Esophagus squamous epithelium (tissue), 5 donors: Measurements from ENCODE around the gene HBEGF. TPM values are rescaled to one million over a fixed set of nuclear protein-coding genes. Genes with fewer than 3 reads are reported as not detected.

Experiments used
- DNase-seq: peaks from one replicate; lab custom pipeline; 2025; lab: John Stamatoyannopoulos, UW
- H3K27ac ChIP-seq, 4 donors: fragments of 200-600 bp; sonication (generic); one replicate each; pipeline ENCODE4 v1.5.1; 2016 to 2019; ENCODE audit warnings: mild to moderate bottlenecking in 1 of 4
- H3K27me3 ChIP-seq, 4 donors: fragments of 200-600 bp; sonication (generic); 1 replicate in 3 of 4; 2 replicates in 1 of 4; pipeline versions ENCODE4 v1.5.1 to v1.6.0; 2017 to 2021; ENCODE audit warnings: antibody characterized with exemption in 1 of 4
- H3K36me3 ChIP-seq, 3 donors: fragments of 200-600 bp; sonication (generic); one replicate each; pipeline ENCODE4 v1.5.1; 2016 to 2019
- H3K4me1 ChIP-seq, 3 donors: fragments of 200-600 bp; sonication (generic); one replicate each; pipeline ENCODE4 v1.5.1; 2017 to 2019
- H3K4me3 ChIP-seq, 4 donors: fragments of 200-600 bp; sonication (generic); 1 replicate in 3 of 4; 2 replicates in 1 of 4; pipeline ENCODE4 v1.5.1; 2016 to 2019; ENCODE audit warnings: mild to moderate bottlenecking in 2 of 4, moderate library complexity in 1 of 4
- H3K9me3 ChIP-seq, 3 donors: fragments of 200-600 bp; sonication (generic); one replicate each; pipeline ENCODE4 v1.5.1; 2016 to 2019
- CTCF ChIP-seq, 6 experiments: fragments of 450-650 bp in 4 of 6; fragments of 200-600 bp in 2 of 6; sonication (generic) in 2 of 6; IDR thresholded peaks; one replicate each; pipeline ENCODE4 v1.5.1; 2016 to 2019; ENCODE audit warnings: antibody characterized with exemption in 6 of 6, mild to moderate bottlenecking in 4 of 6, moderate library complexity in 4 of 6
- POLR2A ChIP-seq, 4 donors: fragments of 450-650 bp; IDR thresholded peaks; one replicate each; pipeline ENCODE4 v1.6.1; 2017; ENCODE audit warnings: antibody characterized with exemption in 4 of 4, mild to moderate bottlenecking in 4 of 4, moderate library complexity in 3 of 4
- WGBS, 2 donors: methylation state at CpG; one replicate each; pipeline ENCODE4 v1.1.5; 2018; 5-methylcytosine and 5-hydroxymethylcytosine counted together
- intact Hi-C: fragments of 100-400 bp; cut with DNase I; formaldehyde crosslinking; loops from one replicate; pipeline ENCODE4 v1.15.0; 2022
- total RNA-seq, 4 donors: library from RNA; depleted of rRNA; stranded (reverse); fragments of >200 nt; gene quantifications; one replicate each; pipeline ENCODE4 v1.1.0, GENCODE V29; 2016
- donor health status: DM: yes; HTN: yes; CAD: no.

Gene HBEGF
- total RNA-seq, 4 donors from 2014 or later: 24.6 to 72.4 (median 42.1) TPM

DNA sequence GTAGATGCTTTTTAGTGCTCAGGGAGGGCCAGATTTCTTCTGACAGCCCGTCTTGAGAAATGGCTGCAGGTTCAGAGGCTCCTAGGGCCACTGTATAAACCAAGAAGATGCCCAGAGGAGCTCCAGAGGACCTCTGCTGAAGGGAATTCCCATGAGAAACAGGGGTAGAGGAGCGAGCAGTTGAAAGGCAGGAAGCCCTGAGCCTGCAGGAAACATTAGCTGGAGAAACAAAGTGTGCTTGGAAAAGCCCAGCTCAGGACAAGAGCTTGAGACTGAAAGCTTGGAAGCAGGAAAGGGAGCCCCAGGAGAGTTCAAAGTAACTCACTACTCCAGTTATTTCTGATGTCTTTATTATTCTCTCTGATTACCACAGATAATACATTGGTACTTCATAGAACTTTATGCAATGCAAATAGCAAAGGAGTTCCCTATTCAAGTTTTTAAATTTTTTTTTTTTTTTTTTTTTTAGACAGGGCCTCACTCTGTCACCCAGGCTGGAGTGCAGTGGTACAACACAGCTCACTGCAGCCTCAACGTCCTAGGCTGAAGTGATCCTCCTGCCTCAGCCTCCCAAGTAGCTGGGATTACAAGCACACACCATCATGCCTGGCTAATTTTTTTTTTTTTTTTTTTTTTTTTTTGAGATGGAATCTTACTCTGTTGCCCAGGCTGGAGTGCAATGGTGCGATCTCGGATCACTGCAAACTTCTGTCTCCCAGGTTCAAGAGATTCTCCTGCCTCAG, 16.5 kb downstream of the HBEGF start:
- H3K9me3 ChIP-seq: no peaks in the 10 kb centered on the region
- DNase-seq: no peak
- intact Hi-C loops: no loop called here
- H3K4me3 ChIP-seq: no peak overlapping the region
- H3K27me3 ChIP-seq: no peaks in the 10 kb centered on the region
- H3K27ac ChIP-seq: peak overlapping the region in 1 of 4 donors; percentile 46
- peaks cover 4 to 34% (median 15%) of the 10 kb centered on the region in 3 donors for H3K36me3 ChIP-seq
- no peak for TF ChIP-seq POLR2A (IDR thresholded peaks at IDR 0.05)
- TF ChIP-seq CTCF (IDR thresholded peaks at IDR 0.05): no peak
- 56 to 69% methylated on average over 3 of the region's 5 CpGs for whole genome bisulfite sequencing, 2 donors
- H3K4me1 ChIP-seq: peaks cover 0 to 26% (median 10%) of the 10 kb centered on the region in 3 donors

GRCh38 chr5:140328036-140328764, 18.2 kb downstream of the HBEGF start:
- peaks cover 13 to 44% (median 27%) of the 10 kb centered on the region in 3 donors for H3K4me1 ChIP-seq
- no peak for DNase-seq

DNA sequence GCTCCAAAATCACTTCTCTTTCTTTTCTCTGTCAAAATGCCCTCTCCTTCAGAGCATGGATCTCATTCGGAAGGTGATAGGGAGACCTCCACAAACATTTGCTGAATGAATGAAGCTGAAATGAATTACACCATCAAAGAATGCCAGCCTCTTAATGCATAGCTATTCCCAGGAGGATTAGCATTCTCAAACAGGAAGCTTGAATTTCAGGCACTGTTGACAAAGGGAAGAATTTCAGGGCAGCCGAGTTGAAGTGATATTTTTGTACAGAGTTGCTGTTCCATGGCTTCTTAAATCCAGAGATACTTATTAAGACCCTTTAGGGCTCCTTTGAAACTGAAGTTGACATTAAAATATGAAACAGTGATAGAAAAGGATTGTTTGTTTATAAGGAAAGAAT, 18.8 kb downstream of the HBEGF start:
- Histone ChIP-seq H3K4me1 (peaks cover 19 to 50% (median 33%) of the 10 kb centered on the region in 3 donors), H3K4me3 (no peak overlapping the region), H3K9me3 (no peaks in the 10 kb centered on the region), H3K36me3 (peaks cover 2 to 11% (median 5%) of the 10 kb centered on the region in 3 donors), H3K27me3 (no peaks in the 10 kb centered on the region), H3K27ac (no peak overlapping the region)
- 42% methylated on average over 2 of the region's 2 CpGs for WGBS, 2 donors
- no peak for TF ChIP-seq POLR2A (IDR thresholded peaks at IDR 0.05)
- TF ChIP-seq CTCF (IDR thresholded peaks at IDR 0.05): no peak
- intact Hi-C loops: no loop called here
- DNase-seq: no peak

More at GRCh38 chr5:140328036-140328764, 18.2 kb downstream of the HBEGF start:
- H3K27me3 ChIP-seq: no peaks in the 10 kb centered on the region
- intact Hi-C loops: no loop called here
- H3K36me3 ChIP-seq: peaks cover 4 to 17% (median 11%) of the 10 kb centered on the region in 3 donors
- H3K4me3 ChIP-seq: no peak overlapping the region
- no peaks in the 10 kb centered on the region for H3K9me3 ChIP-seq
- 80 to 86% methylated on average over 8 of the region's 8 CpGs for WGBS, 2 donors
- H3K27ac ChIP-seq: no peak overlapping the region
- TF ChIP-seq CTCF (IDR thresholded peaks at IDR 0.05) (no peak), POLR2A (IDR thresholded peaks at IDR 0.05) (no peak)

DNA sequence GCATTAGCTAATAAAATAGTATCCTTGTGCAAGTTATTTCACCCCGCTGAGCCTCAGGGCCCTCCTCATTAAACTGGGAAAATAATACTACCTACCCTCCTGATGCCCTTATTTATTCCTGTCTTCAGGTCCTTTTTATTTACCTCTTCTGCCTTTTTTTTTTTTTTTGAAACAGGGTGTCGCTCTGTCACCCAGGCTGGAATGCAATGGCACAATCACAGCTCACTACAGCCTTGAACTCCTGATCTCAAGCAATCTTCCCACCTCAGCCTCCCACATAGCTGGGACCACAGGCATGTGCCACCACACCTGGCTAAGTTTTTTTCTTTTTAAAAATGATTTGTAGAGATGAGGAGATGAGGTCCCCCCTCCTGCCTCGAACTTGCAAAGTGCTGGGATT, 20.9 kb downstream of the HBEGF start:
- Histone ChIP-seq H3K36me3 (no peaks in the 10 kb centered on the region), H3K4me1 (peaks cover 26 to 66% (median 44%) of the 10 kb centered on the region in 3 donors), H3K4me3 (no peak overlapping the region), H3K27ac (no peak overlapping the region), H3K27me3 (no peaks in the 10 kb centered on the region), H3K9me3 (no peaks in the 10 kb centered on the region)
- no peak for DNase-seq
- intact Hi-C loops: no loop called here
- no peak for TF ChIP-seq CTCF (IDR thresholded peaks at IDR 0.05)
- no peak for TF ChIP-seq POLR2A (IDR thresholded peaks at IDR 0.05)
- WGBS, 2 donors: 92 to 99% methylated on average over 3 of the region's 3 CpGs
